Inflammatory macrophage treated with lipopolysaccharide for 1 hour (primary cell): ENCODE results near the gene PEMT.
"Not testable (repeated sequence)": the region's sequence is repeated elsewhere in the genome, so short reads cannot be mapped to it uniquely, and the experiment has no call there.

Experiments used
- DNase-seq, 2 donors: peaks; one replicate each; pipeline ENCODE4 v3.0.0-alpha.2; 2020 to 2022

Gene PEMT

GRCh38 chr17:17476865-17477467 lies 114.5 kb downstream of the PEMT start, which contains the start of gene MED9:
Gene MED9, plus strand, starts transcription at chr17:17477000. Its CDS starts 42 bp downstream, at chr17:17477042.
- DNase-seq = peak; percentile 91 to 99

GRCh38 chr17:17474341-17474740 lies 117.2 kb downstream of the PEMT start:
- DNase-seq = no peak

GRCh38 chr17:17472333-17472920 lies 119.1 kb downstream of the PEMT start:
- no peak for DNase-seq

GRCh38 chr17:17469996-17470395 lies 121.5 kb downstream of the PEMT start:
- DNase-seq = peak in 1 of 2 donors; percentile 43

- no peak for DNase-seq
These were observed 122.2 kb downstream of the PEMT start for GRCh38 chr17:17469358-17469757.

- DNase-seq = no peak
These were observed 123.1 kb downstream of the PEMT start for GRCh38 chr17:17468217-17469010.

- DNase-seq = no peak
These were observed 123.8 kb downstream of the PEMT start for GRCh38 chr17:17467720-17468119.

GRCh38 chr17:17467016-17467415 lies 124.5 kb downstream of the PEMT start:
- DNase-seq = no peak

- no peak for DNase-seq
These were observed 125.0 kb downstream of the PEMT start for GRCh38 chr17:17466511-17466910.

- not testable (repeated sequence) for DNase-seq
These were observed 125.6 kb downstream of the PEMT start for GRCh38 chr17:17465878-17466277.

- no peak for DNase-seq
These were observed 127.7 kb downstream of the PEMT start for GRCh38 chr17:17463821-17464220.

GRCh38 chr17:17462048-17462824 lies 129.3 kb downstream of the PEMT start:
- no peak for DNase-seq

- no peak for DNase-seq
These were observed 131.5 kb downstream of the PEMT start for GRCh38 chr17:17460038-17460437.

GRCh38 chr17:17457680-17458079 lies 133.8 kb downstream of the PEMT start:
- DNase-seq = no peak

GRCh38 chr17:17456251-17456650 lies 135.3 kb downstream of the PEMT start:
- no peak for DNase-seq
